ENCODE results near the gene SMIM8.
"Not testable (repeated sequence)": the region's sequence is repeated elsewhere in the genome, so short reads cannot be mapped to it uniquely, and the experiment has no call there.

The SMIM8 gene, protein sequence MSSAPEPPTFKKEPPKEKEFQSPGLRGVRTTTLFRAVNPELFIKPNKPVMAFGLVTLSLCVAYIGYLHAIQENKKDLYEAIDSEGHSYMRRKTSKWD

GRCh38 chr6:87322304-87323212 lies at the start of gene SMIM8:
SMIM8 (plus strand) TSS chr6:87322588; CDS start chr6:87337032, 14,444 bp downstream.
- peak; percentile 73 for DNase-seq (ENCODE audit: low read depth)

DNA sequence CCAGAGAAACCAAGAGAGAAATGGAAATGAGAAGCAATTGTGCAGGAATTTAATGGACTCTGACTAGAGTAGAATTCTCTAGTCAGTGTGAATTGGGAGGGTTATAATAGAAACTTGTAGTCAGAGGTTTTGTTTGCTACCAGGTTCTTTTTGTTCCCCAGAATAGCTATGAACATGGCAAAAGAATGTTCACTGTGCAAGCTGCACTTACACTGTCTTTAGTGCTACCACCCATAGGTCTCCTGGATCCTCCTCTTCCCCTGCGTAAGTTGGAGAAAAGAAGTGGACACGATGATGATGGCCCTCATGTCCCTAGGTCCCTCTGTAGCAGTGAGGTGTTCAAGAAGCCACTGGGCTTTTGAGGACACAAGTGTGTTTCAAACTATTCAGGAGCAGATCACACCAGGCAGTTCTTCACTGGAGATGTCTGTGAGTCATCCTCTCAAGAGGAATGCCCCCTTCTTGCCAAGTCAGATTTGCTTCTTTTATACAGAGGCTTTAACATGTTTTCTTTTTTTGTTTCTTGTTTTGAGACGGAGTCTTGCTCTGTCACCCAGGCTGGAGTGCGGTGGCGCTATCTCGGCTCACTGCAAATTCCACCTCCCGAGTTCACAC lies 47.6 kb upstream of the SMIM8 start:
- DNase-seq (ENCODE audit: low read depth), result peak; percentile 54

DNA sequence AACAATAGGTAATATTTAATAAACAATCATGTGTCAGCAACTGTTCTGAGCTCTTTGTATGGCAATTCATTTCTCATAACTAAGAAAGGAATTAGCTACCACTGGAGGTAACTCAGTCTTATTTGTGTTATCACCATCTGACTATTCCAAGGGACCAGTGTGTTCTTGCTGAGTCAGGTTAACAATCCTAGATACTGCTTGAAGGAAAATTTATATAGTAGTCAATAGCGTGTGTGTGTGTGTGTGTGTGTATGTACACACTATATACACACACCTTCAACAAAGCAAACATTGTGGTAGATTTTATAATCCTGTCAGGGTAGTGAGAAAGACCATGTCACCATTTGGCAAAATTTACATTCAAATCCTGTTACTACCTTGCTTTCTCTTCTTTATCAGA lies 45.8 kb upstream of the SMIM8 start:
- no peak for DNase-seq (ENCODE audit: low read depth)

GRCh38 chr6:87277123-87277522 lies 45.3 kb upstream of the SMIM8 start:
- peak; percentile 1 for DNase-seq (ENCODE audit: low read depth)

DNA sequence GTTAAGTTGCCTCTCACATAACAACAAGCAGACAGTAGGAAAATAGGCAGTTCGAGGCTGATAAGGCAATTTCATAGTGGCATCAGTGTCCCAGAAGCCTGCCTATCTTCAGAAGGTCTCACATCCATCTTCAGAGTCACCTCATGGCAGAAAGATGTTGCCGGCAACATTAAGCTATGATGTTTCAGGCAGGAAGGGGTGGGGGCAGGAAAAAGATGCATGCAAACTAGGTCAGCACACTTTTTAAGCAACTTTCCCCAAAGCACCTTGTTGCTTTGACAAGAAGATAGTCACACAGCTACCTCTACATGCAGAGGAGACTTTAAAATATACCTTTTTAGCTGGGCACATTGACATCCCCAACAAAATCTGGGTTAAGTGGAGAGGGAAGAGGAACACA lies 43.2 kb upstream of the SMIM8 start:
- no peak for DNase-seq (ENCODE audit: low read depth)

DNA sequence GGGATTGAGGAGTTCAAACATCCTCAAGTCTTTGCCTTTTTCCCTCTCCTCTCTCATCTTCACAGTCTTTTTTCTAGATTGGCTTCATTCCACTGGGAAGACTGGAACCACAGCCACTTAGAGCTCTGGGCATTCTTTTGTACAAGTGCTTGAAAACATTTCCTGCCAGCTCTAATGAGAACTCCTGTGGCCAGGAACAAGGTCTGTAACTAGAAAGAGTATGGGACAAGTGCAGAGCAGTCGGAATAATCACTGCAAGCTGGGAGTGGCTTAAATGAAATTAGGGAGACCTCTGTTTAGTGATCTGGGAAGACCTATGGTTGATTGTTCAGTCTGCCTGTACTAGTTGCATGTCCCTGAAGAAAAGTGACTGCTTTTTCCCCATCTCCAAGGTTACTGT lies 41.0 kb upstream of the SMIM8 start:
- DNase-seq (ENCODE audit: low read depth), result no peak

GRCh38 chr6:87282743-87283142 lies 39.6 kb upstream of the SMIM8 start:
- DNase-seq (ENCODE audit: low read depth), result no peak

DNA sequence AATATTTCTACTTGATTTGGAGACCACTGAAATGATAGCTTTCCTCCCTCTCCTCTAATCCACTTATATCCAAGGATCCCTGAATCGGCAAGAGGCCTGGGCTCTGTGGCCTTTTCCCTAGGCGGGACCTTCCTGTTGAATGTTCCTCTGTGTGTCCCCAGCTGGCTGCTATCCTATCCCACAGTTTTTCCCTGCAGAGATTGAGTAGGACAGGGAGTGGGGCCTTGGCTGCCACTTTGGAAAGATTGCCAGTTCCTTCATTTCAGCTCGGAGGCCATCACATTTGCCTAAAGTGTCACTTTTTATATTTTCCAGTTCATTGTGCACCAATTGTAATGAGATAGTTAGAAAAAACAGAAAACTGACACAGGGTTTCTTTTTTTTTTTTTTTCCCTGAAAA lies 38.9 kb upstream of the SMIM8 start:
- no peak for DNase-seq (ENCODE audit: low read depth)

DNA sequence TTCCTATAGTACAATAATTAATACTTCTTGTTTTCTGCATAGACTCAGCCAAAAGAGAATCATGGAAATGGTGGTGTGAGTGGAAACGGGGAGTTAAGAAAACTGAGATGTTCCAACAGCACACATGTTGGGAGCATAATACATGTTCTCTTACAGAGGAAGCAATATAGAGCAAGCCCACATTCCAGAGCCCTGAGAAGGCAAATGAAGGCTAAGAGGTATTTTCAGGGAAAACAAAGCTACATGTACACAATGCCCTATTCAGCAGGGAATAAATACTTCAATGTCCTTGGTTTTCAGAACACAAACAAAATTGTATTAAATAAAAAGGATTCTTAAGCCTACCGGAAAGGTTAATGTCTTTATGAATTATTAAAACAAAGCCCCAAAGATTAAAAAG lies 35.1 kb upstream of the SMIM8 start:
- DNase-seq (ENCODE audit: low read depth), result no peak

- no peak for DNase-seq (ENCODE audit: low read depth)
Observed at GRCh38 chr6:87289571-87289970, 32.8 kb upstream of the SMIM8 start.

- no peak for DNase-seq (ENCODE audit: low read depth)
Observed at GRCh38 chr6:87291883-87292282, 30.5 kb upstream of the SMIM8 start.

DNA sequence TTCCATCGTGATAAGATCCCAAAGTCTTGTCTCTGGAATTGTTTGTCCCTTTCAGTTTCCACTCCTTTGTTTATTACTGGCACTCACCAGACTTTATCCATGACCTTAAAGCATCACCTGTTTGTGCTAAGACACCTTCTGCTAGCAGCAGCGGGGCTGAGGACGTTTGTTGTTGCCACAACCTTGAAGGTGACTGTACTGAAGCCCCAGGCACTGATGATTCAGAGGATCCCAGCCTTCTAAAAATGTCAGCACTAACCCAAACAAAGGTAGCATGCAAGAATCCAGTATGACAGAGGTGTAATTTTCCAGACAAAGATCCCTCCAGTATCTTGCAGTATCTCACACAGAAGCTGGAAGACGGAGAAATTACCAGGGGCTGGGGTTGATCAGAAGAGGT lies 28.9 kb upstream of the SMIM8 start:
- DNase-seq (ENCODE audit: low read depth), result no peak

DNA sequence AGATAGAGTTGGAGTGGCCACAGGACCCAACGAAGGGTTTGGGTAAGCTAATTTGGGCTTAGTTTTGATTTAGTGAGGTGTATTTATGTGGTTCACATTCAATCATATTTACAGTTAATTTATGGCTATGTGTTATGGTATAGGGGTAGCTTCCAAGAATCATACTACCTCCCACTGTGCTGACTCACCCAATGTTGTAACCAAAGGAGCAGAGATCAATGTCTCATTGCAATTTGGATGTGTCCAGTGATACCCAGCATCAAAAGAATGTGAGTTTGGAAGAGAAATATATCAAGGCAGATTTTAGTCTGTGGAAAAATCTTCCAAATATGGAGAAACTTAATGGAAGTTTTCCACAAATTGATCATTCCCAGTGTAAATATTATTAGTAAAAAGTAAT lies 25.3 kb upstream of the SMIM8 start:
- no peak for DNase-seq (ENCODE audit: low read depth)

DNA sequence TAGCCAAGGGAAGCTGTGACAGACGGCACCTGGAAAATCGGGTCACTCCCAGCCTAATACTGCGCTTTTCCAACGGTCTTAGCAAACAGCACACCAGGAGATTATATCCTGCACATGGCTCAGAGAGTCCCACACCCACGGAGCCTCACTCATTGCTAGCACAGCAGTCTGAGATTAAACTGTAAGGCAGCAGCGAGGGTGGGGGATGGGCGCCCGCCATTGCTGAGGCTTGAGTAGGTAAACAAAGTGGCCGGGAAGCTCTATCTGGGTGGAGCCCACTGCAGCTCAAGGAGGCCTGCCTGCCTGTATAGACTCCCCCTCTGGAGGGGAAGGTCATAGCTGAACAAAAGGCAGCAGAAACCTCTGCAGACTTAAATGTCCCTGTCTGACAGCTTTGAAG lies 21.1 kb upstream of the SMIM8 start:
- not testable (repeated sequence) for DNase-seq (ENCODE audit: low read depth)

DNA sequence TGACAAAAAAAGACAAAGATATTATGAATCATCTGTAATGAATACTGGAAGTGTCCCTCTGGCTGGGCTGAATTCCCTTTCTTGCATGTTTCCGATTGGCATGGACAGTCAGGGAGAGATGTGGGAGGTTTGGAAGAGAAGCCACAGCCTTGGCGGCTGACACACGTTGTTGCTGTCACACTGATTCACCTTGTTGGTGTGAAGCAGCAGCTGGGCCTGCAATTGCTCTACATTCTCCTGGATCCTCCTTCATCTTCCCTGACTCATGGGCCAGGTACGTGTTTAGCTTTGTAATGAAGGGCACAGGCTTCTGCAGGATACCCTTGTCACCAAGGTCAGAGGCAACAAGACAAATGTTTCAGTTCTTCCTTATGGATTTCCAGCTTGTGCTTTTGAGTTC lies 13.4 kb upstream of the SMIM8 start:
- DNase-seq (ENCODE audit: low read depth), result no peak

DNA sequence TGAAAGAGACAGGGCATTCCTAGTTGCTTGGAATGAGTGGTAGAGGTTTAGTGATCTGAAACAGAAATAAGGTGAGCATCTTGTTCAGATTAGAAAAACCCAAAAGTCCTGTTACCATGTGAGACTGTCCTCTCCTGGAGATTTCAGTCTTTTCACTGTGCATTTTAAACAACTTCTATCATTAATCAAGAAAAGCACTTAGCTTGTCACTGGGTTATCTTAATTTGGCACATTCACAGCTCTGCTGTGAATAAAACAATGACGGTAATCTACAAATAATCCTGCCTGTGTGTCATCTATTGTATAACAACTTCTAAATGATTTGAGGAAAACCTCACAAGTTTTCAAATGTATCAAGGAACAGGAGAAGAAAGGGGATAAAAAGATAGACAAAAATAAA lies 9.5 kb upstream of the SMIM8 start:
- DNase-seq (ENCODE audit: low read depth), result no peak

GRCh38 chr6:87315071-87315470 lies 7.3 kb upstream of the SMIM8 start:
- DNase-seq (ENCODE audit: low read depth), result no peak

GRCh38 chr6:87319271-87319987 lies 3.0 kb upstream of the SMIM8 start:
- DNase-seq (ENCODE audit: low read depth), result no peak

DNA sequence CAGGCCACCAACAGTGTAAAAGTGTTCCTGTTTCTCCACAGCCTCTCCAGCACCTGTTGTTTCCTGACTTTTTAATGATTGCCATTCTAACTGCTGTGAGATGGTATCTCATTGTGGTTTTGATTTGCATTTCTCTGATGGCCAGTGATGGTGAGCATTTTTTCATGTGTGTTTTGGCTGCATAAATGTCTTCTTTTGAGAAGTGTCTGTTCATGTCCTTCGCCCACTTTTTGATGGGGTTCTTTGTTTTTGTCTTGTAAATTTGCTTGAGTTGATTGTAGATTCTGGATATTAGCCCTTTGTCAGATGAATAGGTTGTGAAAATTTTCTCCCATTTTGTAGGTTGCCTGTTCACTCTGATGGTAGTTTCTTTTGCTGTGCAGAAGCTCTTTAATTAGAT lies 1.5 kb downstream of the SMIM8 start:
- DNase-seq (ENCODE audit: low read depth), result not testable (repeated sequence)

GRCh38 chr6:87330961-87331360 lies 8.6 kb downstream of the SMIM8 start:
- no peak for DNase-seq (ENCODE audit: low read depth)

DNA sequence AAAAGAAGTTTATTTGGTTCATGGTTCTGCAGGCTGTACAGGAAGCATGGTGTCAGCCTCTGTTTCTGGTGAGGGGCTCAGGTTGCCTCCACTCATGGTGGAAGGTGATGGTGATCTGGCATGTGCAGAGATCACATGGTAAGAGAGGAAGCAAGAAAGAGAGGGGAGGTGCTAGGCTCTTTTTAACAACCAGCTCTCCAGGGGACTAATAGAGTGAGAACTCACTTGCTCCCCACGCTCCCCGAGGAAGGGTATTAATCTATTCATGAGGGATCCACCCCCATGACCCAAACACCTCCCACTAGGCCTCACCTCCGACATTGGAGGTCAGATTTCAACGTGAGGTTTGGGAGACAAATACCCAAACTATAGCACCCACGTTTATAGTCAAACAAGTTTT lies 10.6 kb downstream of the SMIM8 start:
- no peak for DNase-seq (ENCODE audit: low read depth)

GRCh38 chr6:87333591-87334181 lies 11.3 kb downstream of the SMIM8 start:
- DNase-seq (ENCODE audit: low read depth), result no peak
